Activated T-helper 2 cell treated with anti-CD3 and anti-CD28 coated beads, Interferon-gamma antibody, Interleukin-2, Interleukin-4, amounts not matched to agents 10 μg/mL and 5 μg/mL and 100 μg/mL, durations not matched to agents 14 hours and 24 hours and 36 hours (primary cell): ENCODE results near the gene AMMECR1. TPM values are rescaled to one million over a fixed set of nuclear protein-coding genes. Genes with fewer than 3 reads are reported as not detected.
"Not testable (repeated sequence)": the region's sequence is repeated elsewhere in the genome, so short reads cannot be mapped to it uniquely, and the experiment has no call there.

ENCODE experiments used
- DNase-seq: peaks from one replicate; pipeline ENCODE4 v3.0.0; 2021; ENCODE audit warnings: low spot score
- H3K27ac Mint-ChIP-seq: one replicate; pipeline ENCODE4 v1.8.0; 2021; ENCODE audit warnings: mixed read lengths
- H3K27me3 Mint-ChIP-seq: one replicate; pipeline ENCODE4 v1.8.0; 2021; ENCODE audit warnings: low read depth, mixed read lengths
- H3K36me3 Mint-ChIP-seq: one replicate; pipeline ENCODE4 v1.8.0; 2021; ENCODE audit warnings: low read depth, mixed read lengths
- H3K4me1 Mint-ChIP-seq: one replicate; pipeline ENCODE4 v1.8.0; 2021; ENCODE audit warnings: low read depth, mixed read lengths
- H3K4me3 Mint-ChIP-seq: one replicate; pipeline ENCODE4 v1.8.0; 2021; ENCODE audit warnings: low read depth, mild to moderate bottlenecking, moderate library complexity, mixed read lengths
- H3K9me3 Mint-ChIP-seq: one replicate; pipeline ENCODE4 v1.8.0; 2021; ENCODE audit warnings: mixed read lengths
- intact Hi-C: fragments of 100-400 bp; cut with micrococcal nuclease; formaldehyde crosslinking; loops from one replicate; pipeline ENCODE4 v1.15.1; 2023
- total RNA-seq: library from RNA; stranded (reverse); gene quantifications from 2 replicates; pipeline ENCODE4 v1.2.3, GENCODE V29; 2022

Gene AMMECR1
- total RNA-seq, result 10.6 and 12.3 TPM in 2 replicates

- H3K36me3 Mint-ChIP-seq, result no peaks in the 10 kb centered on the region
- intact Hi-C loops, result loop anchor here (5.0 to 10.0 kb wide), 6 partner anchors 94 to 583 kb away; partner anchors contain the start of gene ACSL4
- H3K4me3 Mint-ChIP-seq, result peak within 1 kb of the TSS; percentile 86
- peaks cover 4% of the 10 kb centered on the region for H3K27me3 Mint-ChIP-seq
- DNase-seq, result peak; percentile 71
- H3K4me1 Mint-ChIP-seq, result peaks cover 14% of the 10 kb centered on the region
- no peaks in the 10 kb centered on the region for H3K9me3 Mint-ChIP-seq
- H3K27ac Mint-ChIP-seq, result peak within 1 kb of the TSS; percentile 83
These were observed at the start of gene AMMECR1 for GRCh38 chrX:110317820-110318663. Gene AMMECR1, minus strand, starts transcription at chrX:110318085. Its CDS starts 14 bp downstream, at chrX:110318071.

GRCh38 chrX:110363244-110363643 is 45.4 kb upstream of the AMMECR1 start:
- no peaks in the 10 kb centered on the region for H3K27me3 Mint-ChIP-seq
- H3K36me3 Mint-ChIP-seq, result no peaks in the 10 kb centered on the region
- no peaks in the 10 kb centered on the region for H3K4me1 Mint-ChIP-seq
- no peak for DNase-seq
- no peaks in the 10 kb centered on the region for H3K9me3 Mint-ChIP-seq
- H3K4me3 Mint-ChIP-seq, result no peak overlapping the region
- intact Hi-C loops, result no loop called here
- H3K27ac Mint-ChIP-seq, result no peak overlapping the region

- no peaks in the 10 kb centered on the region for H3K4me1 Mint-ChIP-seq
- no peaks in the 10 kb centered on the region for H3K9me3 Mint-ChIP-seq
- intact Hi-C loops, result no loop called here
- no peak overlapping the region for H3K4me3 Mint-ChIP-seq
- H3K36me3 Mint-ChIP-seq, result no peaks in the 10 kb centered on the region
- no peak for DNase-seq
- no peaks in the 10 kb centered on the region for H3K27me3 Mint-ChIP-seq
- no peak overlapping the region for H3K27ac Mint-ChIP-seq
These were observed 41.4 kb upstream of the AMMECR1 start for GRCh38 chrX:110359273-110359672.

- Mint-ChIP-seq H3K4me1 (no peaks in the 10 kb centered on the region), H3K9me3 (no peaks in the 10 kb centered on the region), H3K36me3 (no peaks in the 10 kb centered on the region), H3K27ac (no peak within 1 kb of the TSS), H3K4me3 (no peak within 1 kb of the TSS), H3K27me3 (no peaks in the 10 kb centered on the region)
- intact Hi-C loops, result no loop called here
- no peak for DNase-seq
These were observed 40.7 kb upstream of the AMMECR1 start, which contains the start of gene RTL9 for GRCh38 chrX:110358548-110358947. Gene RTL9, plus strand, starts transcription at chrX:110358848. Its CDS starts 91,770 bp downstream, at chrX:110450618.

- H3K27me3 Mint-ChIP-seq, result peaks cover 3% of the 10 kb centered on the region
- intact Hi-C loops, result no loop called here
- no peak overlapping the region for H3K4me3 Mint-ChIP-seq
- no peaks in the 10 kb centered on the region for H3K36me3 Mint-ChIP-seq
- H3K27ac Mint-ChIP-seq, result no peak overlapping the region
- no peaks in the 10 kb centered on the region for H3K4me1 Mint-ChIP-seq
- H3K9me3 Mint-ChIP-seq, result no peaks in the 10 kb centered on the region
- DNase-seq, result no peak
These were observed 28.8 kb upstream of the AMMECR1 start for GRCh38 chrX:110346681-110347080.

- H3K4me1 Mint-ChIP-seq, result no peaks in the 10 kb centered on the region
- no peak overlapping the region for H3K27ac Mint-ChIP-seq
- no peaks in the 10 kb centered on the region for H3K36me3 Mint-ChIP-seq
- intact Hi-C loops, result no loop called here
- no peaks in the 10 kb centered on the region for H3K27me3 Mint-ChIP-seq
- no peak overlapping the region for H3K4me3 Mint-ChIP-seq
- DNase-seq, result no peak
- no peaks in the 10 kb centered on the region for H3K9me3 Mint-ChIP-seq
These were observed 23.5 kb upstream of the AMMECR1 start for GRCh38 chrX:110341189-110342035.

- H3K4me1 Mint-ChIP-seq, result no peaks in the 10 kb centered on the region
These were observed 21.1 kb upstream of the AMMECR1 start for GRCh38 chrX:110338935-110339334.

GRCh38 chrX:110333458-110333857 is 15.6 kb upstream of the AMMECR1 start:
- H3K27me3 Mint-ChIP-seq, H3K36me3 Mint-ChIP-seq, DNase-seq, H3K27ac Mint-ChIP-seq, intact Hi-C loops, H3K9me3 Mint-ChIP-seq, H3K4me3 Mint-ChIP-seq, H3K4me1 Mint-ChIP-seq: not testable (repeated sequence)

More at GRCh38 chrX:110338935-110339334, 21.1 kb upstream of the AMMECR1 start:
- Mint-ChIP-seq H3K36me3 (no peaks in the 10 kb centered on the region), H3K9me3 (no peaks in the 10 kb centered on the region), H3K4me3 (no peak overlapping the region), H3K27ac (no peak overlapping the region), H3K27me3 (no peaks in the 10 kb centered on the region)
- intact Hi-C loops, result no loop called here
- DNase-seq, result no peak

GRCh38 chrX:110331444-110332030 is 13.7 kb upstream of the AMMECR1 start:
- Mint-ChIP-seq H3K4me3 (no peak overlapping the region), H3K36me3 (no peaks in the 10 kb centered on the region), H3K27ac (no peak overlapping the region), H3K9me3 (no peaks in the 10 kb centered on the region), H3K27me3 (no peaks in the 10 kb centered on the region), H3K4me1 (no peaks in the 10 kb centered on the region)
- no peak for DNase-seq
- intact Hi-C loops, result no loop called here

GRCh38 chrX:110328613-110329012 is 10.7 kb upstream of the AMMECR1 start:
- intact Hi-C loops, H3K4me1 Mint-ChIP-seq, H3K4me3 Mint-ChIP-seq, H3K36me3 Mint-ChIP-seq, H3K27me3 Mint-ChIP-seq, DNase-seq, H3K9me3 Mint-ChIP-seq, H3K27ac Mint-ChIP-seq: not testable (repeated sequence)

- Mint-ChIP-seq H3K4me1 (no peaks in the 10 kb centered on the region), H3K27me3 (no peaks in the 10 kb centered on the region), H3K4me3 (no peak overlapping the region), H3K36me3 (no peaks in the 10 kb centered on the region), H3K9me3 (no peaks in the 10 kb centered on the region), H3K27ac (no peak overlapping the region)
- no peak for DNase-seq
- intact Hi-C loops, result no loop called here
These were observed 9.5 kb upstream of the AMMECR1 start for GRCh38 chrX:110327336-110327735.

- no peak for DNase-seq
- intact Hi-C loops, result no loop called here
- Mint-ChIP-seq H3K4me3 (no peak overlapping the region), H3K27ac (no peak overlapping the region), H3K36me3 (no peaks in the 10 kb centered on the region), H3K4me1 (no peaks in the 10 kb centered on the region), H3K27me3 (no peaks in the 10 kb centered on the region), H3K9me3 (no peaks in the 10 kb centered on the region)
These were observed 8.8 kb upstream of the AMMECR1 start for GRCh38 chrX:110326712-110327111.
